Measurements from ENCODE around the gene SART3. TPM values are rescaled to one million over a fixed set of nuclear protein-coding genes. Genes with fewer than 3 reads are reported as not detected.

SART3 gene
- total RNA-seq, 1 donor from 2014 or later = 68.0 TPM

DNA sequence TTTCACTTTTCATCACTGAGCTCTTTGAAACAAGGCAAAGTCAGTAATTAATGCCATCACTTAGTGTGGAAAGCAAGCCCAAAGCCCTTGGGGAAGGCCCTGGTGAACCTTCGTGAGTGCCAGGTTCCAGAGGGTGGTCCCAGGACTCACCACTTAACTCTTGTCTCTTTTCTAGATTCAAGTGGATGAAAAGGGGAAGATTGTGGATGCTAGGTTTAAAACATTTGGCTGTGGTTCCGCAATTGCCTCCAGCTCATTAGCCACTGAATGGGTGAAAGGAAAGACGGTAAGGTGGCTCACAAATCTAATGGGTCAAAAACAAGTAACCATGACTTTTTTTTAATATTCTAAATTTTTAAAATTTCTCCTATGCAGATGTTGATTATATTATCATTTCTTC, 4.2 kb upstream of the SART3 start:
- no peak for TF ChIP-seq CTCF (conservative IDR thresholded peaks at IDR 0.05; ENCODE audit: low read depth, low read length)
- DNase-seq (ENCODE audit: low read depth) = no peak
- no peak overlapping the region for H3K4me3 ChIP-seq (ENCODE audit: low read depth, low read length)

- no peak overlapping the region for H3K4me3 ChIP-seq (ENCODE audit: low read depth, low read length)
- no peak for DNase-seq (ENCODE audit: low read depth)
- no peak for TF ChIP-seq CTCF (conservative IDR thresholded peaks at IDR 0.05; ENCODE audit: low read depth, low read length)
Measured at GRCh38 chr12:108564724-108565123, 3.8 kb upstream of the SART3 start.

DNA sequence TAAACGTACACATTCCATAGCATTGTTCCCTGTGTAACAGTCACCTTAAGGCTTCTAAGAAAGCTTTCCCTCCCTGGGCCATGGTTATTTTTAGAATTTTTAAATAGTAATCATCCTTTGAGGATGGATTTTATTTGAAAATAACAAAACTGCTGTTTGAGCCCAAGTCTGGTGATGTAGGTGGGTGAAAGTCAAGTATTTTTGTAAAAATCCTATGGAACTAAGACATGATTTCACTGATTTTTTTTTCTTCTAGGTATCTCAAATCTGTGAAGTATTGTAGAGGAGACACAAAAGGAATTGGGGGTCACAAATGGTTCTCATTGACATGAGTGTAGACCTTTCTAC, 2.8 kb upstream of the SART3 start:
- no peak for TF ChIP-seq CTCF (conservative IDR thresholded peaks at IDR 0.05; ENCODE audit: low read depth, low read length)
- H3K4me3 ChIP-seq (ENCODE audit: low read depth, low read length) = peak overlapping the region; percentile 92
- no peak for DNase-seq (ENCODE audit: low read depth)

DNA sequence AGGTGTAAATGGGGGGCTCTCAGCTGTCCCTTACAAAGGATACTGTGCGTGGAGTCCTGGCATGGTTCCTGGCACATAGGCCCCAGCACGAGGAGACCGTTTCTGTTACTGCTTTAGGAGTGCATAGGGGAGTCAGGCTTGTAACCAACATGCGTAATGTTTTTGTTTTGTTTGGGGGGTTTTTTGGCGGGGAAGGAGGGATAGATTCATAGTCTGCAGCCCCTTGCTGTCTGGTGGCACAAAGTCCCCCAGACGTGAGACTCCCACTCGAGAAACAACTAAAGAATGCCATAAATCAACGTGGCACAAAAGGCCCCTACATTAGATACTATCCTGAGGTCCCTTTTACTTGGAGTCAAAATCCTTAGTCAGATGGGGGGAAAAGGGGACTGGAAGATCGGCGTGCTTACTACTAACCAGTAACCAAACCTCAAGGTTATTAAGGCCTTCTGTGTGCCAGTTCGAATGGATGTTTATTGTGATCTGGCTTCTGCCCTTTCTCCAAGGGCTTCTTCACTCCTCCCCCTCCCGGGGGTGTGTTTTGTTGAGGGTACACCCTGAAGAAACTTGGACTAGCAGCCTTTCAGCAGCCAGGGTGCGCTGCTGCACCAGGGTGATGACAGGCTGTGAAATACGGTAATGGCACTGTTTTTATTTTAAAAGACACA, 2.3 kb upstream of the SART3 start:
- peak overlapping the region; percentile 92 for H3K4me3 ChIP-seq (ENCODE audit: low read depth, low read length)
- DNase-seq (ENCODE audit: low read depth) = no peak
- peak; percentile 96 for TF ChIP-seq CTCF (conservative IDR thresholded peaks at IDR 0.05; ENCODE audit: low read depth, low read length)

DNA sequence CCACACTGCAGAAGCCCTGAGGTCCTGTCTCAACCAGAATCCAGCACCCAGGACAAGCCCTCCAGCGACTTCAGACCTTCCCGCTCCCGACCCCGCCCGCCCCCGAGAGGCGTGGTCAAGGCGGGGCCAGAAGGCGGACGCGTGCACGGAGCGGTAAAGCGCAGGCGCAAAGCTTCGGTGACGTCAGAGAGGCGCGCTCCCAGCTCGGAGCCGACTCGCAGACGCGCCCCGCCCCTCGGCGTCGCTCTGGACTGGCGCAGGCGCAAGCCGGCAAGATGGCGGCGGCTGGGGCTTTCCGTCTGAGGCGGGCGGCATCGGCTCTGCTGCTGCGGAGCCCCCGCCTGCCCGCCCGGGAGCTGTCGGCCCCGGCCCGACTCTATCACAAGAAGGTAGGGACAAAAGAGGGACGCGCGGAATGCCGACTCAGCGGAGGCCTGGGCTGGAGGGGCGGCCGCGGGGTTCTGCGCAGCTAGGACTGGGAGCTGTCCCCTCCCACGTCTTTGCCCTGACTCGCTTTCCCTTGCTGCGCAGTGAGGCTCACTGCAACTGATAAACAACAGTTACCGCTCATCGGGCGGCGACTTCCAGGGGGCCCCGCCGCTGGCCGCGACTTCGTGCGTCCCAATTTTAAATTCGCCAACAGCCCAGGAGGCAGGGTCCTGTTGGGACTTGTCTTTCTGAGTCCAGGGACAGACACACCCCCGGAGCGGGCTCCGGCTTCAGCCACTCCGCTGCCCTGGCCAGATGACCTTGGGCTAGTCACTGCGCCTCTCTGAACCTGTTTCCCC, 1.6 kb upstream of the SART3 start, which contains the start of gene ISCU:
Gene ISCU, plus strand, starts transcription at position 249 of the 788 bp plus-strand sequence. Its CDS starts 27 bp downstream, at position 276.
- no peak for TF ChIP-seq CTCF (conservative IDR thresholded peaks at IDR 0.05; ENCODE audit: low read depth, low read length)
- no peak for DNase-seq (ENCODE audit: low read depth)
- H3K4me3 ChIP-seq (ENCODE audit: low read depth, low read length) = peak within 1 kb of the TSS; percentile 92

DNA sequence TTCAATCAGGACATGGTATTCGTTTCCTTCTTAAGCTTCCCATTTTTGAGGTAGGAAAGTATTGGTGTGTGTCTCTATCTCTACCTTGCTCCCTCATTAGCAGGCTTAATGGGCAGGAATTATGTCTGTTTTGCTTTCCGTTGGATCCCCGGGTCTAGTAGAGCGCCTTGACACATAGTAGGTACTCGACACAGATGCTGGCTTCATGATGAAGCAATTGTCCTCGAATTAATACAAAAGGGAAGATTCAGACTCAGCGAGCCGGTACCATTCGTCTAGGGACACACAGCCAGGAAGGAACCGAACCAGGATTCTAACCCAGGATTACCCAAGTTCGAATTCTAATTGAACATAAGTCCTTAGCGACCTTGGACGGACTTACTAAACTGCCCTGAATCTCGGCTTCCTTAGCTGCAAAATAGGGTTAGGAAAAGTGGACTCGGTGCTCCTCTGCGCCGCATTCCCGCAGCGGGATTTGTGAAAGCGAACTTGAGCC, 927 bp upstream of the SART3 start:
- H3K4me3 ChIP-seq (ENCODE audit: low read depth, low read length) = peak overlapping the region; percentile 92
- no peak for TF ChIP-seq CTCF (conservative IDR thresholded peaks at IDR 0.05; ENCODE audit: low read depth, low read length)
- no peak for DNase-seq (ENCODE audit: low read depth)
